ENCODE data around the gene OR11A1.

DNA sequence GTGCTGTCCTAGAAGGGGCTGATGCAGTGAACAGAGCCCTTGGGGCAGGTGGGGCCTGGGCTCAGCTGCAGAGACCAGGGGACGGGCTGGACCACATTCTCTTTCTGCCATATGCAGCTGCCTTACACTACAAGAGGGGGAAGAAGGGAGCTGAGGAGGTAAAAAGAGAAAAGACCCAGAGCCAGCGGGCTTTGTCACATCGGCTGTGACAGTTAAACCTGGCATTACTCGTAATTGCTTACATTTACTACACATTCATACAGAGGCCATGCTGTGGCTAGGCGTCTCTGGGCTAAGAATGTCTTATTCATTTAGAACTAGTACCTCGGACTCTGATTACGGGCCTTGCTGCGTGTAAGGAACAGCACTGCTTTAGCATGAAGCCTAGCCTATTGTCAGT, 43.7 kb upstream of the OR11A1 start:
- TF ChIP-seq YY1 (IDR thresholded peaks at IDR 0.05; ENCODE audit: insufficient read depth, insufficient read length) (no peak), SUZ12 (IDR thresholded peaks at IDR 0.05; ENCODE audit: extremely low read depth, insufficient read depth, insufficient read length) (no peak), ZNF274 (IDR thresholded peaks at IDR 0.05; ENCODE audit: low read depth, low read length) (no peak)
